Gastrocnemius medialis (tissue), 4 donors: Measurements from ENCODE around the gene CRAMP1.

ENCODE experiments used
- POLR2A ChIP-seq, 2 donors: fragments of 450-650 bp; IDR thresholded peaks; one replicate each; pipeline ENCODE4 v1.6.1; 2017; ENCODE audit warnings: antibody characterized with exemption in 2 of 2, mild to moderate bottlenecking in 2 of 2, moderate library complexity in 2 of 2
- TF ChIP-seq, protein P1 (sequence below), 5 experiments: fragments of 450-650 bp in 3 of 5; fragments of 200-600 bp in 2 of 5; sonication (generic) in 2 of 5; IDR thresholded peaks in 4 of 5; conservative IDR thresholded peaks in 1 of 5; 1 replicate in 4 of 5; 2 replicates in 1 of 5; pipeline ENCODE4 v1.5.1; 2016 to 2019; ENCODE audit warnings: antibody characterized with exemption in 5 of 5, mild to moderate bottlenecking in 3 of 5, moderate library complexity in 3 of 5

DNA sequence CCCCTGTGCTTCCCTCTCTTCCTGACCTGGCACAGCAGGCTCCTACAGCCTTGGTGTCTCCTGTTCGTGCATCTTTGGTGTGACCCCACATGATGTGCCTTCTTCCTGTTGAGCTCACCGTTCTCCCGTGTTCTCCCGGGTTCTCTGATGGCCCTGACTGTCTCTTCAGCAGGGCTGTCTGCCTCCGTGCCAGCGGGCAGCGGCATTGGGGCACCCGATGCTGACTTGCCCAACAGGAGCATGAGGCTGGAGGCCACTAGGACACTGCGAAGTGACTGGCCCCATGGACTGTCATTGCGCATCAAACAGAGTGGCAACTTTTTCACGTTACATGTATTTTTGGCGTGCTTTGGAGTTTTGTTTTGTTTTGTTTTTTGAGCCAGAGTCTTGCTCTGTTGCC is 22.4 kb downstream of the CRAMP1 start:
- TF ChIP-seq POLR2A (IDR thresholded peaks at IDR 0.05), result no peak
- TF ChIP-seq, protein P1, sequence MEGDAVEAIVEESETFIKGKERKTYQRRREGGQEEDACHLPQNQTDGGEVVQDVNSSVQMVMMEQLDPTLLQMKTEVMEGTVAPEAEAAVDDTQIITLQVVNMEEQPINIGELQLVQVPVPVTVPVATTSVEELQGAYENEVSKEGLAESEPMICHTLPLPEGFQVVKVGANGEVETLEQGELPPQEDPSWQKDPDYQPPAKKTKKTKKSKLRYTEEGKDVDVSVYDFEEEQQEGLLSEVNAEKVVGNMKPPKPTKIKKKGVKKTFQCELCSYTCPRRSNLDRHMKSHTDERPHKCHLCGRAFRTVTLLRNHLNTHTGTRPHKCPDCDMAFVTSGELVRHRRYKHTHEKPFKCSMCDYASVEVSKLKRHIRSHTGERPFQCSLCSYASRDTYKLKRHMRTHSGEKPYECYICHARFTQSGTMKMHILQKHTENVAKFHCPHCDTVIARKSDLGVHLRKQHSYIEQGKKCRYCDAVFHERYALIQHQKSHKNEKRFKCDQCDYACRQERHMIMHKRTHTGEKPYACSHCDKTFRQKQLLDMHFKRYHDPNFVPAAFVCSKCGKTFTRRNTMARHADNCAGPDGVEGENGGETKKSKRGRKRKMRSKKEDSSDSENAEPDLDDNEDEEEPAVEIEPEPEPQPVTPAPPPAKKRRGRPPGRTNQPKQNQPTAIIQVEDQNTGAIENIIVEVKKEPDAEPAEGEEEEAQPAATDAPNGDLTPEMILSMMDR (IDR thresholded peaks at IDR 0.05 in 4 of 5, conservative IDR thresholded peaks at IDR 0.05 in 1 of 5), result no peak
